GM18861 (cell line): ENCODE data around the gene TBL1X.
"Not testable (repeated sequence)": the region's sequence is repeated elsewhere in the genome, so short reads cannot be mapped to it uniquely, and the experiment has no call there.

ENCODE experiments used
- ATAC-seq: cut with Tn5 transposase; IDR thresholded peaks from one replicate; pipeline ENCODE4 v1.9.1; 2021; ENCODE audit not compliant: unreplicated experiment

TBL1X gene

GRCh38 chrX:9458516-9459078 is 6.3 kb upstream of the TBL1X start:
- no peak for ATAC-seq

DNA sequence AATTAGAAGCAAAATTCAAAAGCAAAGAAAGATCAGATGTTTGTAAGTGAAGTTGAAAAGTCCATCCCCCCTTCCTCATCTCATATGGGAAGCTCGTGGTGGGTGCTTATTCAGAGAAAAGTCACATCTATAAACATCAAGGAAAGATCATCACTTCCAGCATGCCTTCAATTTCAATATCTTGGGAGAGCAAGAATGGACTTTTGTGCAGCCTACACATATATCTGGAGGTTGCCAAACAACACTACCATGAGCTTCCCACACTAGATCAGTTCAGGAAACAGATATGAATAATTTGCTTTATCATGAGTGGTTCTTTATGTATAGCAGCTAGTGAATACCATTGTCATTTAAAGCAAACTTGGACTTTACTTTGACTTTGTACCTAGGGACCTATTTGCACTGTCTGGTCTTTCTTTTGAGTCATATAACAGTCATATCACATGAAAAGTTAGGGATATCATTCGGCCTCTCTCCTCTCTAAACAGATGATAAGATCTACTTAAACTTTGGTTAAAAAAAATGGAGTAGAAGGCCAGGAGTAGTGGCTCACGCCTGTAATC is 5.6 kb upstream of the TBL1X start:
- ATAC-seq: no peak

GRCh38 chrX:9461087-9461486 is 3.8 kb upstream of the TBL1X start:
- ATAC-seq: no peak

GRCh38 chrX:9462456-9462855 is 2.4 kb upstream of the TBL1X start:
- ATAC-seq: peak; percentile 4

GRCh38 chrX:9465380-9466123 is 694 bp downstream of the TBL1X start:
- no peak for ATAC-seq

DNA sequence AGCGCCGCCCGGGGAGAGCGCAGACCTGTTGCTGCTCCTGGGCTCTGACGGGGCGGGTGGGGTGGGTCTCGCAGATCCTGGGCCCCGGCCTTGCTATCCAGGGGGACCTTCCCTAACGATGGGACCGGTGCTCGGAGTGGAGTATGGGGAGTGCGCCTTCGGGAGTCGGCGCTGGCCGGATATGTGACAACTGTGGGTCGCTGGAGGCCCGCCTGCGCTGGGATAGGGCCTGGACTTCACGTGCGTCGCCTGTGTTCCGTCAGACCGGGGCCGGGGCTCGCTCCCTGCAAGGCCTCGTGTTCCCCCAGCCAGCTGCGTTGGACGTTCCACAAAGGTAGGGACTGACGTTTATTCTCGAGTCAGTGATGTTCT is 1.3 kb downstream of the TBL1X start:
- no peak for ATAC-seq

DNA sequence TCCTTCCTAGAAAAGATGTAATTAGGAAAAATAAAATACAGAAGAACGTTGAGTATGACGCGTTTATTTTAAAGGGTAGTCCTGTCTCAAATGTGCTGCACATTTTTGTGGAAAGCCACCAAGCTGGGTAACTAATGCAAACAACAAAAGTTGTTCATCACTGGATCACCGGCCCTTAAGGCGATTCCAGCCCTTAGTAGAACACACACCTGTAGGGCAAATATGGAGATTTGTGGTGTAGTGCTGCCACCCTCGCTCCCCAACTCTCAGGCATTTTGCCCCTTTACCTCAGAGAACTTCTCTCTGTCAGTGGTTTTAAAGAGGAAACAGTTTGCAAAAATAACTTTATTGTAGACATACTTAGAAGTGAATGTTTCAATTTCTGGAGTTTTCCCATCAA is 1.9 kb downstream of the TBL1X start:
- ATAC-seq: no peak

GRCh38 chrX:9467146-9467545 is 2.3 kb downstream of the TBL1X start:
- ATAC-seq: no peak

DNA sequence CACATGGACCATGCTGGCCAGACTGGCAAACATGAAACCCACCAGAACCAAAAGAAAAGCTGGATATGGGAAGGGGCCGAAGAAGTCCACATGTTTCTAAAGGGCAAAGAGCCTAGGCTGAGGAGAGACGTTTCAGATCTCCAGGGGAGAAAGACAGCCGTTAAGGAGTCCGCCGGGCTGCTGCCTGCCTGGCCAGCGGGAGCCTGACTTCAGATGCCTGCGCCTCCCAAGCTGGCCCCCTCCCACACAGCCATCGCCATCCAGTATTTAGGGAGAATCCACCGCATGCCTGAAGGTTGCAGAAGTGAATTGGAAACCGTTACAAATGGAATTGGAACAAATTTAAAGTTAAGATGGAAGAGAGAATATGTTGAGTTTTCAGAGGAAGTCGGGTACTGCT is 2.9 kb downstream of the TBL1X start:
- no peak for ATAC-seq

DNA sequence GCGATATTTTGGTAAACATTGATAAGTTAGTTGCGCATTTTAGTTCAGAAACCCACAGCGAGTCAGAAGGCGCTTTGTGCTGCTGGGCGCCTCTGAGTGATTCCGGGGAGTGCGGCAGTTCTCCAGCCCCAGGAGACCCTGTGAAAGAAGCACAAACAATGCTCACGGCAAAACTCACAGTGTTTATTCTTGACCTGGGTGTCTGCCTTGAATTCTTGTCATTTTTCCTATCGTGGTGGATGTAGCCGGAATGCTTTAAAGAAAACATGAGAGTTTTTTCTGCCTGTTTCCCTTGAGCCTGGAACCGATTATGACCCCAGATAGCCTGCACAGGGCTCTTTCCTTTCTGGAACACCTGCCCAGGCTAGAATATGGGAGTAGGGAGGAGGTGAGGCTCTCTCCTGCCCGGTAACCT is 6.7 kb downstream of the TBL1X start:
- ATAC-seq: no peak

DNA sequence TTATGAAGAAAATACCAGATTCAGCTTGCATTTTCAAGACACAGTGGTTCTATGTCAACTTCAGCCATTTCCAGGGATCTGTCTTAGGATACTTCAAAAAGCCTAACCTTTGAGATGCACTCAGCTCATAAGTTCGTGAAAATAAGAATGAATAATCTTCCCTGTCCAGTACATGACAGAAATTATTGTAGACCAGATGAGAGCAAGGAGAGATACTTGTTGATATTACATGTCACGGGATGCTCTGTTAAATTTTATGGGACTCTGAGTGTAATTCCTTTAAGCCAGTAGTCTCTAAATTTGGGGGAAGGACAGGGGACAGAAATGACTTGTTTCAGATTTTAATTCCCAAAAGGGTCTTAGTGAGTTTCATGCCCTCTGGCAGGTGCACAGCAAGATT is 8.8 kb downstream of the TBL1X start:
- no peak for ATAC-seq

GRCh38 chrX:9475417-9475816 is 10.6 kb downstream of the TBL1X start:
- not testable (repeated sequence) for ATAC-seq

GRCh38 chrX:9475984-9476383 is 11.1 kb downstream of the TBL1X start:
- no peak for ATAC-seq

GRCh38 chrX:9476810-9477575 is 12.1 kb downstream of the TBL1X start:
- no peak for ATAC-seq

GRCh38 chrX:9482408-9482807 is 17.6 kb downstream of the TBL1X start:
- no peak for ATAC-seq

GRCh38 chrX:9482837-9483236 is 18.0 kb downstream of the TBL1X start:
- ATAC-seq: no peak

DNA sequence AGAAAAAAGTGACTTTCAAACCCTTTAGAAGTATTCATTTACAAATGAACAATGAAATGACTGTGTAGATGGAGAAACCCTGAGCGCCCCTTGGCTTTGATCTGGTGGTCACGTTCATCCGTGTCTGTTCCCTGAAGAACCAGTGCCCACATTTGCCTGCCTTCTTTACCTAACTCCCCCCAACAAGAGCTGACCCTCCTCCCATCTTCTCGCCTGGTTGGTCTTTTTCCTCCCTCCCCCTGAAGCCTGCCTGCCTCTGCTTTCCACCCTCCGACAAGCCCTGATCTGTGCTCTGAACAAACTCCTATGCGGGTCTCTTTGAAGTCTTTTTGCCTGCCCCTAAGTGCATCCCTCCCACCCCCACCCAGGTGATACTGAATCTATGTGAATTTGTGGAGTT is 18.5 kb downstream of the TBL1X start:
- no peak for ATAC-seq

DNA sequence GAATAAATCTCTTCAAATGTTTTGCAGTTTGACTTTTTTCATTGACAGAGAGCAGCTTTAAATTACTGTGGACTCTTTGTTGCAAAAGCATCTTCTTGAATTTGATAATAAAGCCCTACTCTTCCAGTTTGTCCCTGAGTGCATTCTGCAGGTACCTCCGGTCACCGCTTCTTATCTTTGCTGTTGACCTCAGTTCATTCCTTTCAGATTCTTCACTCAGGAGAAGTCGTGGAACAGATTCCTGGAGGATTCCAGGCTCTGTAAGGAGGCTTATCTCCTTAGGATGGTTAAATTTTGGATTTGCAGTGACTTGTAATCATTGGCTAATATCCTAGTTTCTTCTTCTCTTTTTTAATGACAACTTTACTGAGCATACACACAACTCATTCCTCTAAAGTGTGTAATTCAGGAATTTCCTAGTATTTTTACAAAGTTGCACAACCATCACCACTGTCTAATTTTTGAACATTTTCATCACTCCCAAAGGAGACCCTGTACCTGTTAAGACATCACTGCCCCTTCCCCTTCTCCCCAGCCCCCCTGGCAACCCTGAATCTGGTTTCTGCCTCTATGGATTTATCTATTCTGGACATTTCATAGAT is 22.0 kb downstream of the TBL1X start:
- ATAC-seq: no peak

DNA sequence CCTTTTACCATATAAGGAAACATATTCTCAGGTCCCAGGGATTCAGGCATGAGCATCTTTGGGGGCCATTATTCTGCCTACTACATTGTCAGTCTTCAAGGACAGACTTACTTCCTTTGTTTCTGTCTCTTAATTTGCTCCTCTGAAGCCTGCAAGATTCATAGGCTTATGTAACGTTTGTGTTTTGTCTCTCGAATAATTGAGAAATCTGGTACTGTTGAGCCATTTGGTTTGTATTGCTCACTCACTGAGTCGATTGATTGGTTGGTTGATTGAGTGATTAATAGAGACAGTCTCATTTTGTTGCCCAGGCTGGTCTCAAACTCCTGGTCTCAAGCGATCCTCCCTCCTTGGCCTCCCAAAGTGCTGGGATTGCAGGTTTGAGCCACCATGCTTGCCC is 23.7 kb downstream of the TBL1X start:
- ATAC-seq: no peak

GRCh38 chrX:9489234-9489633 is 24.4 kb downstream of the TBL1X start:
- no peak for ATAC-seq

DNA sequence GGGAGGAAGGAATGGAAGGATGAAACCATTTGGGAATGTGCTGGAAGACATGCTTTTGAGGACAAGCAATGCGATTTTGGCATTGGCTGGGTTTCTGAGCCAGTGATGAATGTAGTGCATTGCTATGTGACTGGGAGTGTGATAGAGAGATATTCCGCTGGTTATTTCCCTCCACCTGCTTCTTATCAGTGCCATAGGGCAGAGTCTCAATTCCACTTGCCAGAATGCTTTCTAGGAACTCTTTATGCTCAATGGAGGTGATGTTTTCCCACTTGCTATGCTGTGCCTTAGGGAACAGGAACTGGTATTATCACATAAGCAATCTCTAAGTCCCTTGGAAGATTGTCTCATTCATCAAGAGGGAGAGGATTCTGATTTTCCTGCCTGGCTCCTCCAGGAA is 28.0 kb downstream of the TBL1X start:
- ATAC-seq: no peak

GRCh38 chrX:9493936-9494335 is 29.1 kb downstream of the TBL1X start:
- ATAC-seq: no peak
